HCT116 (cell line): ENCODE data around the gene NPFF. TPM values are rescaled to one million over a fixed set of nuclear protein-coding genes. Genes with fewer than 3 reads are reported as not detected.

Source experiments
- ATAC-seq: fragments of 200-7000 bp; cut with Tn5 transposase; 2 replicates; pipeline ENCODE4 v1.9.1; 2020; ENCODE audit warnings: mild to moderate bottlenecking, moderate library complexity
- BruUV-seq: library from RNA; stranded (reverse); fragments of 400-500 nt; replicated peaks from 2 replicates; lab custom pipeline; 2021; lab: Mats Ljungman, UMichigan
- CTCF ChIA-PET: fragments of 300-600 bp; sonication (Branson Sonifier 250); formaldehyde crosslinking; loops from one replicate; lab custom pipeline; 2021; ENCODE audit warnings: antibody characterized with exemption; lab: Charles Lee
- POLR2A ChIA-PET: fragments of 300-600, 350-600 bp; sonication (Branson Sonifier 250); formaldehyde crosslinking; loops from one replicate; lab custom pipeline; 2021; ENCODE audit warnings: antibody characterized with exemption; lab: Charles Lee
- RAD21 ChIA-PET, 2 experiments: fragments of 300-600 bp; sonication (Branson Sonifier 250); formaldehyde crosslinking; loops; one replicate each; lab custom pipeline; 2023; ENCODE audit warnings: low total read pairs in 2 of 2; ENCODE audit not compliant: uncharacterized antibody in 2 of 2, unreplicated experiment in 2 of 2, low non-redundant PET in 1 of 2; lab: Charles Lee
- DNase-seq: peaks from one replicate; pipeline ENCODE4 v3.0.0-alpha.2; 2010; ENCODE audit warnings: low read depth, low spot score
- H2AFZ ChIP-seq: fragments of 200-600 bp; shearing (Covaris generic), sonication (generic); 2 replicates; pipeline ENCODE4 v1.6.1; 2017; ENCODE audit warnings: low read depth, mixed run types, mixed read lengths, antibody characterized with exemption, low read length; ENCODE audit not compliant: poor library complexity, severe bottlenecking
- H3K27ac ChIP-seq: 2 replicates; pipeline ENCODE4 v1.5.1; 2012; ENCODE audit warnings: low read depth, low read length
- H3K27me3 ChIP-seq: fragments of 200-600 bp; sonication (generic); 2 replicates; pipeline ENCODE4 v1.6.1; 2016; ENCODE audit warnings: mixed run types, low read length, mixed read lengths; ENCODE audit not compliant: insufficient read depth
- H3K36me3 ChIP-seq, 2 experiments: fragments of 200-500 bp in 1 of 2; fragments of 200-600 bp in 1 of 2; sonication (Bioruptor generic) in 1 of 2; sonication (generic) in 1 of 2; 2 replicates each; pipeline versions ENCODE4 v1.5.1 to v1.6.1; 2014 to 2016; ENCODE audit warnings: low read length in 2 of 2, inconsistent platforms in 1 of 2, mixed read lengths in 1 of 2, mixed run types in 1 of 2; ENCODE audit not compliant: insufficient read depth in 2 of 2, control insufficient read depth in 1 of 2
- H3K4me1 ChIP-seq, 2 experiments: fragments of 200-600 bp in 1 of 2; sonication (generic) in 1 of 2; 2 replicates each; pipeline versions ENCODE4 v1.5.1 to v1.6.1; 2012 to 2017; ENCODE audit warnings: low read length in 2 of 2, inconsistent platforms in 1 of 2, mild to moderate bottlenecking in 1 of 2, mixed read lengths in 1 of 2, mixed run types in 1 of 2, moderate library complexity in 1 of 2; ENCODE audit not compliant: insufficient read depth in 2 of 2, control insufficient read depth in 1 of 2
- H3K4me2 ChIP-seq: fragments of 200-600 bp; sonication (generic); 2 replicates; pipeline ENCODE4 v1.6.1; 2017; ENCODE audit warnings: mixed run types, low read length, mixed read lengths
- H3K4me3 ChIP-seq, 2 experiments: fragments of 200-600 bp in 1 of 2; sonication (generic) in 1 of 2; replicated peaks in 1 of 2; 2 replicates each; pipeline ENCODE4 v1.5.1; 2011 to 2016; ENCODE audit warnings: low read length in 2 of 2, control low read depth in 1 of 2, low read depth in 1 of 2, mild to moderate bottlenecking in 1 of 2, mixed read lengths in 1 of 2, mixed run types in 1 of 2
- H3K79me2 ChIP-seq: fragments of 200-600 bp; sonication (generic); 2 replicates; pipeline ENCODE4 v1.6.1; 2017; ENCODE audit warnings: mild to moderate bottlenecking, mixed run types, low read length, moderate library complexity, mixed read lengths; ENCODE audit not compliant: insufficient read depth
- H3K9ac ChIP-seq: fragments of 200-600 bp; sonication (generic); 2 replicates; pipeline ENCODE4 v1.6.1; 2016; ENCODE audit warnings: low read length, mixed read lengths
- H3K9me2 ChIP-seq: fragments of 200-600 bp; sonication (generic), shearing (Covaris generic); 2 replicates; pipeline ENCODE4 v1.6.1; 2017; ENCODE audit warnings: mixed run types, mild to moderate bottlenecking, moderate library complexity; ENCODE audit not compliant: insufficient read depth
- H3K9me3 ChIP-seq, 2 experiments: fragments of 200-500 bp in 1 of 2; fragments of 200-600 bp in 1 of 2; sonication (Bioruptor generic) in 1 of 2; sonication (generic) in 1 of 2; 2 replicates each; pipeline ENCODE4 v1.6.1; 2014 to 2017; ENCODE audit warnings: low read length in 2 of 2, mixed read lengths in 2 of 2, inconsistent platforms in 1 of 2, low read depth in 1 of 2, mild to moderate bottlenecking in 1 of 2, mixed run types in 1 of 2, moderate library complexity in 1 of 2; ENCODE audit not compliant: control insufficient read depth in 1 of 2, insufficient read depth in 1 of 2
- H4K20me1 ChIP-seq: fragments of 200-600 bp; sonication (generic), shearing (Covaris generic); 2 replicates; pipeline ENCODE4 v1.6.1; 2017; ENCODE audit warnings: mixed run types, mild to moderate bottlenecking, moderate library complexity; ENCODE audit not compliant: insufficient read depth
- ATF3 ChIP-seq: IDR thresholded peaks from 2 replicates; pipeline ENCODE4 v1.6.1; 2012
- CBX3 ChIP-seq: IDR thresholded peaks from 2 replicates; pipeline ENCODE4 v1.6.1; 2012; ENCODE audit warnings: low read depth
- CEBPB ChIP-seq: IDR thresholded peaks from 2 replicates; pipeline ENCODE4 v1.6.1; 2012; ENCODE audit warnings: low read depth
- EZH2 ChIP-seq: fragments of 200-600 bp; sonication (generic); IDR thresholded peaks from 2 replicates; pipeline ENCODE4 v1.6.1; 2017; ENCODE audit warnings: antibody characterized with exemption, mixed run types
- EZH2phosphoT487 ChIP-seq: fragments of 200-600 bp; IDR thresholded peaks from 2 replicates; pipeline ENCODE4 v1.6.1; 2018; ENCODE audit warnings: antibody characterized with exemption, borderline replicate concordance
- FOSL1 ChIP-seq: IDR thresholded peaks from 2 replicates; pipeline ENCODE4 v1.6.1; 2012; ENCODE audit warnings: low read depth
- JUND ChIP-seq: IDR thresholded peaks from 2 replicates; pipeline ENCODE4 v1.6.1; 2012
- MAX ChIP-seq: IDR thresholded peaks from 2 replicates; pipeline ENCODE4 v1.6.1; 2012
- POLR2A ChIP-seq: IDR thresholded peaks from 2 replicates; pipeline ENCODE4 v1.7.0; 2011; ENCODE audit warnings: borderline replicate concordance; ENCODE audit not compliant: insufficient read depth, insufficient read length; ENCODE audit errors: extremely low read depth
- POLR2AphosphoS5 ChIP-seq: IDR thresholded peaks from 2 replicates; pipeline ENCODE4 v1.6.1; 2011; ENCODE audit warnings: mild to moderate bottlenecking, low read depth, low read length, moderate library complexity
- RAD21 ChIP-seq: IDR thresholded peaks from 2 replicates; pipeline ENCODE4 v1.6.1; 2012; ENCODE audit warnings: low read depth, mild to moderate bottlenecking
- REST ChIP-seq: IDR thresholded peaks from 2 replicates; pipeline ENCODE4 v1.6.1; 2012; ENCODE audit warnings: low read depth
- SIN3A ChIP-seq: IDR thresholded peaks from 2 replicates; pipeline ENCODE4 v1.6.1; 2012; ENCODE audit warnings: low read depth
- SP1 ChIP-seq: IDR thresholded peaks from 2 replicates; pipeline ENCODE4 v1.6.1; 2012; ENCODE audit warnings: low read depth
- SRF ChIP-seq: IDR thresholded peaks from 2 replicates; pipeline ENCODE4 v1.6.1; 2012; ENCODE audit warnings: low read depth
- TCF7L2 ChIP-seq: IDR thresholded peaks from 2 replicates; pipeline ENCODE4 v1.7.0; 2011; ENCODE audit warnings: borderline replicate concordance, inconsistent platforms; ENCODE audit not compliant: insufficient read depth, insufficient read length; ENCODE audit errors: extremely low read depth
- YY1 ChIP-seq: IDR thresholded peaks from 2 replicates; pipeline ENCODE4 v1.6.1; 2011; ENCODE audit warnings: low read length, low read depth, moderate library complexity, mild to moderate bottlenecking; ENCODE audit not compliant: insufficient replicate concordance; ENCODE audit errors: extremely low read depth
- ZBTB33 ChIP-seq: IDR thresholded peaks from 2 replicates; pipeline ENCODE4 v1.6.1; 2011; ENCODE audit warnings: mild to moderate bottlenecking, low read length, moderate library complexity; ENCODE audit not compliant: insufficient replicate concordance; ENCODE audit errors: extremely low read depth
- ZFX ChIP-seq: fragments of 450-650 bp; IDR thresholded peaks from 2 replicates; pipeline ENCODE4 v1.6.1; 2017
- ZNF274 ChIP-seq: fragments of 200-500 bp; sonication (Bioruptor generic); IDR thresholded peaks from 2 replicates; pipeline ENCODE4 v1.6.1; 2014; ENCODE audit warnings: mild to moderate bottlenecking, low read depth, low read length, inconsistent platforms
- intact Hi-C: fragments of 100-400 bp; cut with micrococcal nuclease; formaldehyde crosslinking; loops from 2 replicates; pipeline ENCODE4 v1.10.0; 2022
- total RNA-seq: library from RNA; stranded (reverse); gene quantifications from one replicate; pipeline ENCODE4 v1.2.1, GENCODE V29; 2021; ENCODE audit not compliant: unreplicated experiment

Gene NPFF
- total RNA-seq, 1 experiment from 2014 or later, result not detected

GRCh38 chr12:53518381-53518780, 11.1 kb upstream of the NPFF start:
- Histone ChIP-seq H4K20me1 (no peaks in the 10 kb centered on the region), H3K79me2 (no peaks in the 10 kb centered on the region), H3K9me3 (no peaks in the 10 kb centered on the region), H3K9ac (no peak overlapping the region), H3K4me3 (no peak overlapping the region), H3K4me2 (no peak overlapping the region), H3K27me3 (no peaks in the 10 kb centered on the region), H2AFZ (no peak overlapping the region), H3K4me1 (no peaks in the 10 kb centered on the region), H3K27ac (no peak overlapping the region), H3K9me2 (no peaks in the 10 kb centered on the region), H3K36me3 (peaks cover 13 to 30% of the 10 kb centered on the region in 2 experiments)
- RAD21 ChIA-PET, result no interaction called here
- CTCF ChIA-PET, result interaction anchor here (2.5 kb wide), 1 partner anchor 9 kb away, joined by 14 read pairs; no protein-coding TSS in a partner anchor
- DNase-seq, result no peak
- POLR2A ChIA-PET, result interaction anchor here (0.8 kb wide), 1 partner anchor 17 kb away, joined by 3 read pairs; the partner anchor contains the start of gene TARBP2
- TF ChIP-seq SRF (no peak), REST (no peak), YY1 (no peak), ZBTB33 (no peak), EZH2phosphoT487 (no peak), RAD21 (no peak), TCF7L2 (no peak), CEBPB (no peak), ATF3 (no peak), EZH2 (no peak), POLR2A (no peak), SIN3A (no peak), JUND (no peak), CBX3 (no peak), SP1 (no peak), POLR2AphosphoS5 (no peak), ZNF274 (no peak), ZFX (no peak), FOSL1 (no peak), MAX (no peak)
- BruUV-seq, result no TSS peak
- no peak for ATAC-seq
- intact Hi-C loops, result no loop called here
